NCI-H2081 treated with DMSO at 0.1 percent for 48 hours (cell line): Measurements from ENCODE around the gene GCKR.

Experiments used
- DNase-seq: peaks from one replicate; lab custom pipeline; 2025; lab: John Stamatoyannopoulos, UW

The GCKR gene, protein sequence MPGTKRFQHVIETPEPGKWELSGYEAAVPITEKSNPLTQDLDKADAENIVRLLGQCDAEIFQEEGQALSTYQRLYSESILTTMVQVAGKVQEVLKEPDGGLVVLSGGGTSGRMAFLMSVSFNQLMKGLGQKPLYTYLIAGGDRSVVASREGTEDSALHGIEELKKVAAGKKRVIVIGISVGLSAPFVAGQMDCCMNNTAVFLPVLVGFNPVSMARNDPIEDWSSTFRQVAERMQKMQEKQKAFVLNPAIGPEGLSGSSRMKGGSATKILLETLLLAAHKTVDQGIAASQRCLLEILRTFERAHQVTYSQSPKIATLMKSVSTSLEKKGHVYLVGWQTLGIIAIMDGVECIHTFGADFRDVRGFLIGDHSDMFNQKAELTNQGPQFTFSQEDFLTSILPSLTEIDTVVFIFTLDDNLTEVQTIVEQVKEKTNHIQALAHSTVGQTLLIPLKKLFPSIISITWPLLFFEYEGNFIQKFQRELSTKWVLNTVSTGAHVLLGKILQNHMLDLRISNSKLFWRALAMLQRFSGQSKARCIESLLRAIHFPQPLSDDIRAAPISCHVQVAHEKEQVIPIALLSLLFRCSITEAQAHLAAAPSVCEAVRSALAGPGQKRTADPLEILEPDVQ

DNA sequence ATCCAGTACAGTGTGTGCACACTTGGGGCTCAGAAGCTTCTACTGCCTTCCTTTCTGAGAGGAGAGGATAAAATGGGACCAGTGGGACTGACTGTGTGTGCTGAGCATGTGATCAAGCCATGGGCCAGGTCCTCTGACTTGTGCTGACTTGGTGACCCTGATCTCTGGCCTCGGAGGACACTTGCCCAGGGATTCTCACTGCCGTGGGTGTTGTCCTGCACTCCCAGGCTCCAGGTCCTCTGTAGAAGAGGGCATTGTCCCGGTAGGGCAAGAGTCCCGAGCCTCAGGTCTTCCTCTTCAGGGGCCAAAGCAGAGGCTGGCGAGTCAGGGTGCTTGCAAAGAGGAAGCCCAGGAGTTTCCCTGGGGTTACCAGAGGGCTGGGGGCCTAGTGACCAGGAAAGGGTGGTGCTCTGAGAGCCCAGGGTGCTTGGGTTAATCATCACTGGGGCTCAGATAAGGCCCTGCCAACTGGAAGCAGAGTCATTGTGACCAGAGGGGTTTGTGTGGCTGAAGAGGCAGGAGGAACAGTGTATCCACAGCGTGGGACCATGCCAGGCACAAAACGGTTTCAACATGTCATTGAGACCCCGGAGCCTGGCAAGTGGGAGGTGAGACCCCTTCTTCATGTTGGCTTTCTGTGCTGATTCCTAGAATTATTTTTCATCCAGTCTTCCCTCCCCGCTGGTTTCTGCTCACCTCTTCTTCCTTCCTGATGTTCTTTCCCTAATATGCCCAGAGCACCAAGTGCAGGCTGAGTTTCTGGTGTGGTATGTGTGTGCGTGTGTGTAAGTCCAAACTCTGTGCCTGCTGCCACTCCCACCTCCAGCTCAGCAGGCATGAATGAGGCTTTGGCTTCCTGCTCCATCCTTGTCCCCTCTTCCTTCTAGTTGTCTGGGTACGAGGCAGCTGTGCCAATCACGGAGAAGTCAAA is at the start of gene GCKR:
TSS of gene GCKR (plus strand) at position 483 of the 931 bp plus-strand sequence. CDS start at position 549, 66 bp downstream.
- DNase-seq, result no peak

DNA sequence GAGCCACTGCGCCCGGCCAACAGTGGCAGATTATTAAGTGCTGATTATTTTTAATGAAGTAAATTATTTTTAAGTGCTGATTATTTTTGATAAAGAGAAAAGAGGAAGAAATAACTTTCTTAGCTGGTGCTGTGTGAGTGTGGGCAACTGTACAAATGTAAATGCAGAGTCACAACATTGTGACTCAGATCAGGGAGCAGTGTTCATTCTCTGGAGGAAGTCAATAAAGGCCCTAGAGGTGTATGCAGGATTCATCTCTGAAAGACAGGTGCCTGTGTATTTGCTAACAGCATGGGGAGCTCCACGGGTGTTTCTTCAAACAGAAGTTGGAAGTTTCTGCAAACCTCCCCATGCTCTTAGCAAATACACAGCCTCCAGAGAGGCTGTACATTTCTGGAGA is 48.3 kb upstream of the GCKR start:
- no peak for DNase-seq

DNA sequence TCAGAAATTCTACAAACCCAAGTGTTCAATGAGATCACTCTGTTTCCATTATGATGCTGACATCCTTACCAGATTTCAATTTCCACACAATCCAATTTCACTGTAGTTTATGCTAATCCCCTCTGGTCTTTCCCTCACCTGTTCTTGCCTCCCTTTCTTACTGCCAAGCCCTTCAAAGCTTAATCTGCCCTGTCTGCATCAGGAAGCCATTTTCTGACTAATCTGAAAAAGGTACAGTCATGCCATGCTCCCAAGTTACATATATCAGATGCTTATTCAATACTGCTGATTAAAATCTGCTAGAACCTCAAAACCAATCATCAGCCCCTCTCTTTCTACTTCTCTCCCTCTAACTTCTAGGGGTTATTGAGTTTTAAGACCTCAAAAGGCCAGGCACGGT is 45.5 kb upstream of the GCKR start:
- DNase-seq, result no peak

DNA sequence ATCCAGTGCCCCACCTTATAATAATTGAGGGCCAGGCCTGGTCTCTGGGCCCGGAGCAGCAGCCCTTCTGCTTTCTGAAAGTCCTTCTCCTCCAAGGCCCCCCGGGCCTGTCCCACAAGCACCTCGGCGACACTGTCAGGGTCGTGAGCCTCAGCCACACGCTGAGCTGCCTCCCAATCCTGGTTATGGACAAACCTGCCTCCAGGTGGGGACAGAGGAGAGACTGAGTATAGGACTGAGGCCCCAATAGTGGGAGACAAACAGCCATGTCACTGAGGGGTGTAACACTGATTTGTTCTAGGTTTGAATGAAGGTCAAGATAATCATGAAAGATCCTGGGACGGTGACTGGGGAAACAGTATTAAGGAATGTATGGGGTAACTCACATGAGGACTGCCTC is 42.7 kb upstream of the GCKR start:
- no peak for DNase-seq

DNA sequence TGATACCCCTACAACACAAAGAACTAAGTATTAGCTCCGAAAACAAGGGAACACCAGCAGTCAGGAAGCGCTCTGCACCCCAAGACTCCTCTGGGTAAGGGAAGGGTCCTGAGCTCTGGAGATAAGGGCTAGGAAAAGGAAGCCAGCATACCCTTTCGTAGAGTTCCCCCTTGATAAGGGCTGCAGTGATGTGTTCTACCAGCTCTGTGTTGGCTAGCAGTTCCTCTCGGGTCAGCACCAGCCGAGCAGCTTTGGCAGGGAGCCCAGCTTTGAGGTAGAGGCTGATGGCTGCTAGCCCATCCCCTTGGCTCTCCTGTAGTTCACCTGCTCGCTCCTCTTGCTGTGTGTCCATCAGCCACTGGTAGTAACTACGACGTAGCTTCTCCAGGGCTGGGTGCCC is 35.5 kb upstream of the GCKR start:
- no peak for DNase-seq

DNA sequence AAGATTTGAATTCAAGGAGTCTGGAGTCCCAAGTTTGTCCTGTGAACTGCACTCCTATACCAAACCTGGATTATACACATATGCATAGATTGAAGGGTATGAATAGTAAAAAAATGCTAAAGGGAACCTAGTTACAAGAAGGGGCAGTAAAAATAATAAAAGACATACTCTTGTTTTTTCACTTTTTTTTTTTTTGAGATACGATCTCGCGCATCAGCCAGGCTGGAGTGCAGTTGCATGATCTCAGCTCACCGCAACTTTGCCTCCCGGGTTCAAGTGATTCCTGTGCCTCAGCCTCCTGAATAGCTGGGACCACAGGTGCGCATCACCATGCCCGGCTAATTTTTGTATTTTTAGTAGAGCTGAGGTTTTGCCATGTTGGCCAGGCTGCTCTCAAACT is 32.2 kb upstream of the GCKR start:
- no peak for DNase-seq

DNA sequence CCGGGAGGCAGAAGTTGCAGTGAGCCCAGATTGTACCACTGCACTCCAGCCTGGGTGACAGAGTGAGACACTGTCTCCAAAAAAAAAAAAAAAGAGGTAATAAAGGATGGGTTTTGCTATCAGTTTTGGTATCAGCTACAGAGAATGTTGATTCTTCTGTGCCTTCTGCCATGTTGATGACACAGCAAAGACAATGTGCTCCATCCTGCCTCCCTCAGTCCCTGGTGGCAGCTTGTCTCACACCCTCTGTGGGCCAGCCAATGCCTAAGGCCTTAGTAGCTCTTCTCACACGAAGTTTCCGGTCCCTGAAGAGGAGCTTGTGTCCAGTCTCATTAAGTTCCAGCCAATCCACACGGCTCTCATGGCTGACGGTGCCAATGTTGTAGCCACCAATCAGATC is 24.7 kb upstream of the GCKR start:
- DNase-seq, result no peak

DNA sequence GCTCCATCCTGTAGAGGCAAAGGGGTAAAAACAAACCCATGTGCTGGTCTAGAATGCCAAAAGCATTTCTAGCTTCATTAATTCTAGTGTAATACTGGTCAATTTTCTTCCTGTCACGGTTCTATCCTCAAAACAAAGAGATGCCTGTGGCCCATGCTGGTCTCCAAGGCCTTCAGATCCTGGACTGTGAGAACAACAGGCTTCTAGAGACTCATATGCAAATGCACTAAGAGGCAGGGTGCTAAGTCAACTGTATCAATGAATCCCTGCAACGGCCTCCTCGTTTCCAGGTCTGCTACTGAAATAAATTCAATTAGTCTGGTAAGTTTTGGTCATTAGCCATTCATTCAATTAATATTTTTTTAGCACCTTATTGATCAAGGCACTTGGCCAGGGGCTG is 11.1 kb upstream of the GCKR start:
- DNase-seq, result no peak

DNA sequence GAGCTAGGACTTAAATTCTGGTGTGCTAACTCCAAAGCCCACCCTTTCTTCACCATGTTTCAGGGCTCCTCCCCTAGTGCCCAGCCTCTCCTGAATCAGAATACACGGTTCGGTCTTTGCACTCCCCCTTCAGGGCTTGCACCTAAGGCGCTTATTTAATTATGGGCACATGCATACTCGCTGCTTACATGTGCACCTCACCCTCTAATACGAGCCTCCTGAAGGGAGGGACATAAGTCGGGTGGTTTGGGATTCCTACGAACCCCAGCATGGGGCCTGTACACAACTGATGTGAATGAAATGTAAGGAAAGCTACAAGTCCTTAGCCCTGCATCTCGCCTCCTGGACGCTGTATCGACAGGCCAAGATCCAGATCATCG is 7.5 kb upstream of the GCKR start:
- DNase-seq, result no peak

DNA sequence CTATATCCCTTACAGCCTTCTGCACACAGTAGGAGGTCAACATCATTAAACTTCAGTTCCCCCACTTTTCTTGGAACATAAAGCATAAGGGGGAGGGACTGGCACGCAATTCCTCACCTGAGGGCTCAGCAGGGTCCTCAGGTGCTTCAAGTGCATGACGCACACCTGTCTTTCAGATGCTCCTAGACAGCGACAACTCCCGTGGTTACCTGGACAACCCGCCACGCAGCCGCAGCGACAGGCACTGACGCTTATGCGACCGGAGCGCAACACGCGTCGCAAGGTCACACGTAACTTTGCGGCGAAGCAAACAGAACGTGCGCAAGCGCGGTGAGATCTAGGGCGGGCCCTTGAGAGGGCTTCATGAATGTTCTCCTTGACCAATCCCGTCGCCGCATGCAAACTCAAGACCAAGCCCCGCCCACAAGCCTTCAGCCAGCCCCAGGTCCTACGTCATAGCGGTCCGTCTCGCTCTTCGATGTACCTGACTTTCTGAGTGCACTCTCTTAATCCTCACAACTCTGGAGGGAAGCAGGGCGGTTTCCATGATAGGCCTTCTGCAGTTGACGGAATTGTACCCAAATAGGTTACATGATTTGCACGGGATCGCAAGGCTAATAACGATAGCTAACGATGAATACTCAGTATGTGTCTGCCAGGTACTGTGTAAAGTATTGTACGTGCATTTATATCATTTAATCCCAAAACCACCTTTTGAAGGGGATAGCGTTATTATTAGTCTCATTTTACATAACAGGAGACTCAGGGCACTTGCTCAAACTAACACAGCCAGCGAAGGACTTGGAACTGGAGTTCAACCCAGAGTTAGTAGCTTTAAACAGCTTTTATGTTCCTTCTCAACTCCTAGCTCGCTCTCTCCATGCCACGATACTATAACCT is 6.9 kb upstream of the GCKR start, which contains the start of gene IFT172:
TSS of gene IFT172 (minus strand) at position 246 of the 900 bp plus-strand sequence. CDS start at position 156, 90 bp downstream.
- peak; percentile 99 for DNase-seq

DNA sequence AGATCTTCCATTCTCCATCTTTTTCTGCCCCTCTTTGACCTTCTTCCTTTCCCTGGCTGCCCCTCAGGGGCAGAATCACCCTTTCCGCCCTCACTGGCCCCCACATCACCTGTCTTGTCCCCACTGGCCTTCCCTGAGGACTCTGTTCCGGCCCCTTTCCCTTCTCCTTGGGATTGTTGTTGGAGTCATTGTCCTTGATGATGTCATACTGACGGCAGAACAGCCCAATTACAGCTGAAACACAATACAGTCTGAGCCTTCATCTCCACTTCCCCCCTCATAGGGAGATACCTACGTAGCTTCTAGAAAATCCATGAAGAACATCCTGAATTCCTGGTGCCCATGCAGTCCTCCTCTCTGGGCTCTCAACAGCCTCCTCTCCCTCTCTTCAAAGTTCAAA is 4.1 kb upstream of the GCKR start:
- DNase-seq, result no peak

DNA sequence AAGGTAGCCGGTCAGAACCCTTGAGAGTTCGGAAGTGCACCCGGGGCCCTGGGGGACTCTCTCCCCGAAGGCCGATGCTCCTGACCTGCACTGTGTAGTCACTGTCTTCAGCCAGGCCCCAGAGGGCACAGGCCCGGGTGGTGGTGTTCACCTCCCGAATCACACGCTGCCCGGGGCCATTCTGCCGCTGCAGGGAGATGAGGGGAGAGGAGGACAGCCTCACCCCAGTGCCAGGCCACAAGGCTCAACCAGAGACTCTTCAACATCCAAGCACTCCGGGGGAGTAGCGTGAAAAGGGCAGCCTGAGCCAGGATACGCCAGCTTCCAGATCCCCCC is 2.7 kb upstream of the GCKR start:
- DNase-seq, result no peak

DNA sequence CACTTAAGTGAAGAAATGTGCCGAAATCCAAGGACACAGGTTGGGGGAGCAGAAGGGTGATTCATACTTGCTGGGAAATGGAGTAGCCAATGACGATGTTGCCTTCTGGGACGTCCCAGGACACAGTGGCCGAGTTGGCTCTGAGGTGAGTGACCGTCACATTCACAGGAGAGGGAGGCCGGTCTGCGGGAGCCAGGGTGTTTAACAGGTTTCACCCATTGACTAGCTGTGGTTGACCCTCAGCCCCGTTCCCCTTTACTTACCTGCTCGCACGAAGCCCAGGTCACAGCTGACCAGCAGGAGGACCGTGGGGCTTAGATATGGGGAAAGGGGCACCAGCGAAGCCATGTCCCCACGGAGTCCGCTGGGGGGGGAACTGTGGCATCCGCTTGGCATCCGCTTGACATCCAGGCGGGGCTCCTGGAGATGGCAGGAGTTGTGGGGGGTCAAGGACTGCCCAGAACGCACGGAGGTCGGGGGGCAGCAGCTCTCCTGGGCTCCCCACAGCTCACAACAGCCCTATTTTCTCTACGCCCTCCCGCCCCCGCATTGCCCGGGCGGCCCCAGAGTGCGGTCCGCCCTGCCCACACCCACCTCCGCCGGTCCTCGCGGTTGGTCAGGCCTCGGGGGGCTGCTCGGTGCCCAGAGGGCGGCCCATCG is 2.2 kb upstream of the GCKR start:
- DNase-seq, result no peak

DNA sequence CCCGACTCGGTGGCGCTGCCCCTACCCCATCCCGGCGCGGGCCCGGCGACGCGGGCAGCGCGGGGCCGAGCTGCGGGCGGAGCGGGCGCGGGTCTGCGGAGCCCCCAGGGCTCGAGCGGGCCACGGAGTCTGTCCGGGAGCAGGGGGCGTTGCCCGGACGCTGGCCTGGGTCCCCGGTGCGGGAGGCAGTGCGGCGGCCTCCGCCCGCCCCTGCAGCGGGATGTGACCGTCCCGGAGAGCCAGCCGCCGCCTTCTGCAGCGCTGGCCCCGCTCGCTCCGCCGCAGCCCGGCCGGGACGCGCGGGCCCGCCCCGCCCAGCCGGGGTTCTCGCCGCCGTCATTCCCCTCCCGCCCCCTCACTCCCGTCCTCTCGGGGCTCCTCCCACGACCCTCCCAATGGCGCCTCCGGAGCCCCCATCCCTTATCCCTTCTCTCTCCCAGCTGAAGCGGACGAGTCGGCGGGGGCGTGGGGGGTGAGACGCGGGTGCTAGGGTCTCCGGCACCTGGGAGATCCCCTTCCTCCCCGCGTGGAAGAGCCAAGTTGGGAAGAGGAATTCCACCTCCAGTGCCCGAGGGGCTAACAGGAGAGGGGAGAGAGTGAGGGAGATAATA is 1.6 kb upstream of the GCKR start, which contains the start of gene FNDC4:
TSS of gene FNDC4 (minus strand) at position 257 of the 611 bp plus-strand sequence. CDS start 521 bp downstream, outside the sequence.
- DNase-seq, result no peak

DNA sequence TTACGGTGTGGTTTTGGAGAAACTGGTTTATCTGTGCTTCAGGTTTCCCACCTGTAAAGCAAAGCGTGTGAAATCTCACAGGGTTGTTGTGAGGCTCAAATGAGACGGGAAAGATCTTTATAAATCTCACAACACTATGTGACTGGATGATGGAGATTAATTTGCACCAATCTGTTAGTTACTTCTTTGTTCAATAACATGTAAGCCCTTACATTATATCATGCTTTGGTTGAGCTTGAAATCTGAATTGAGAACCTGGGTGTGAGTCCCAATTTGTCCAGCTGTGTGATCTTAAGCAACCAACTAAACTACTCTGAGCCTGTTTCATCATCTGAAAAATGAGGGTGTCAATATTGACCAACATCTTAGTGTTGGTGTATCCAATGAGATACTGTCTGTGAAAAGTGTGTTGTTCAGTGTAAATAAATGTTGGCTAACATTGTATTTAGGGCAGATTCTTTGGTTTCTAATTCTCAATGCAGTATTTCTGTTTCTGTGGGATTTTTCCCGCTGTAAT is 741 bp upstream of the GCKR start:
- DNase-seq, result no peak

DNA sequence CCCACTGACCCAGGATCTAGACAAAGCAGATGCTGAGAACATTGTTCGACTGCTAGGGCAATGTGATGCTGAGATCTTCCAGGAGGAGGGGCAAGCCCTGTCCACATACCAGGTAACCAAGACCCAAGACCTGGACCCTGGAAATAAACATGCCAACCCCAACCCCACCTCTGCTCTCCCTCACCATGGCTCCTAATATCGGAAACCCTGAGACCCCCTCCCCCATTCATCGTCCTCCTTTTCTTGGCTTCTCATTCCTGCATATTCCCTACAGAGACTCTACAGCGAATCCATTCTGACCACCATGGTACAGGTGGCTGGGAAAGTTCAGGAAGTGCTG is 619 bp downstream of the GCKR start:
- no peak for DNase-seq

DNA sequence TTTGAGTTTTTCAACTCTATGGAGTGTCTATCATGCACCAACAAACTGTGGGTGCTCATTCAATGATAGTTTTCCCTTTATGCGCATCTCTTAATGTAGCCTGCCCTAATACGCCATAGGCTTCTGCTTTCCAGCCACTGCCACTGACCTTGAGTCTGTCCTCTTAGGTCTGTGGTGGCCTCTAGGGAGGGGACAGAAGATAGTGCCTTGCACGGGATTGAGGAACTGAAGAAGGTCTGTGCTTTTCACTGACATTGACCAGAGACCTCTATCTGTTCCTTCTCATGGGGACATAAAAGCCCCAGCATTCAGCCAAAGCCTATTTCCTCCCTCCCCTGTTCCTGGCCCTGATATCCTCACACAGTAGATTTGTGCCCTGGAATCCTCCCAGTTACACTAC is 2.3 kb downstream of the GCKR start:
- no peak for DNase-seq

DNA sequence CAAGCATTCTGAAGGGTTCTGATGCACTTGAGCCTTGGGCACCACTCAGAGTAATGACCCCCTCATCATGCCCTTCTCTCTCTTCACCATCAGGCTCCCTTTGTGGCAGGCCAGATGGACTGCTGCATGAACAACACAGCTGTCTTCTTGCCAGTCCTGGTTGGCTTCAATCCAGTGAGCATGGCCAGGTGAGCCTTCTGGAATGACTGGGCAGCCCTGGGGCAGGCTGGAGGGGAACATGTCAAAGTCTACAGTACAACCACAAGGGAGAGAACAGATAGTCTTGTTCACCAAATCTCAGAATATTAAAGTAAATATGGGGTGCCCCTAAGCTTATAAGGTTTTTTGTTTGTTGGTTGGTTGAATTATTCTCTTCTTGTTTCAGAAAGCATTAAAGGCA is 4.4 kb downstream of the GCKR start:
- no peak for DNase-seq

DNA sequence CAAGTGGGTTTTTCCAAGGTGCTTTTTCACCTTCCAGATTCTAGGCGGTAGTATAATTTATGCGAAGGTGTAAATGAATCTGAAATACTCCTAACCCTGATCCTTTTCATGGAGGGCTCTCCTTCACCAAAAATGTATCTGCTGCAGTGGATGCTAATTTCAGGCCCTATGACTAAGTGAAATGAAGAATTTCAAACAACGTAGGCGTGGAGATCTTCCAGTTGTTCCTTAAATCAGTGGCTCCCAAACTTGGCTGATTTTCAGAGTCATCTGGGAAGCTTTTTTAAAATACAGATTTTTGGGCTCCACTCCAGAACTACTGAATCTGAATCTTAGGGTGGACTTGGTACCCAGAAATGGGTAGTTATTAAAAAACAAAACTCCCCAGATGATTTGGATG is 5.5 kb downstream of the GCKR start:
- no peak for DNase-seq

DNA sequence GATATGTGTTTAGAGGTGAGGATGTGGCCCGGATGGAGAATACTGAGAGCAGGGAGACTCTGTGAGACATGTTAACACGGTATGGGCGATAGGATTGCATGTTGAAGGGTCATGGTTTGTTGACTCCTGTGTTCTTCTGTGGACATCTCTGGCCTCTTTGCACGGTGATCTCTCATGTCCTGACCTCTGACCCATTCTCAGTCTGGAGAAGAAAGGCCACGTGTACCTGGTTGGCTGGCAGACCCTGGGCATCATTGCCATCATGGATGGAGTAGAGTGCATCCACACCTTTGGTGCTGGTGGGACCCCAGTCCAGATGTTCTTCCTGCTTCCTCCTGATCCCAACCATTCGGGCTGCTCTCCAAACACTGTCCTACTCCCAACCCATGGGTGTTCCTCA is 9.9 kb downstream of the GCKR start:
- DNase-seq, result no peak
